Endometrium (tissue), 2 donors: ENCODE results near the gene NR4A3.

Experiments
- FAIRE-seq: peaks from 2 replicates; lab custom pipeline; 2012; peaks lifted over from hg19 to GRCh38; lab: Jason Lieb, UNC
- donor health status: control.
- donor health status: control.

The NR4A3 gene

DNA sequence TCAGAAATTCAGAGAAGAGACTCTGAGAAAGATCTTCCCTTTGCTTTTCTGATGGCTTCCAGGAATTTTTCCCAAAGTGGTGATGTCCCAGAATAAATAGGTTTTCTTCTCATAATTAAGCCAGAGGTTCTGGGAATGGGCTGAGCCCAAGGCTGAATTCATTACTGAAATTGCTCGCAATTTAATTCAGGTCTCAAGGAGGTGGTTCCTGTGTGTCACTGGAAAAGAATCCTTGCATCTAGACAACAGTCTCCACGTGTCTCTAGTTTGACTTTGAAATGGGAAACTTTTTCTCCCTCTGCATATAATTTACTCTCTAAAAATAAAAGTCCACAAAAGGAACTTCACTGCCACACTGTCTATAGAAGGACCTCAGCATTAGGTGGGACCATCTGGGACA lies 57.0 kb downstream of the NR4A3 start:
- no peak for FAIRE-seq

DNA sequence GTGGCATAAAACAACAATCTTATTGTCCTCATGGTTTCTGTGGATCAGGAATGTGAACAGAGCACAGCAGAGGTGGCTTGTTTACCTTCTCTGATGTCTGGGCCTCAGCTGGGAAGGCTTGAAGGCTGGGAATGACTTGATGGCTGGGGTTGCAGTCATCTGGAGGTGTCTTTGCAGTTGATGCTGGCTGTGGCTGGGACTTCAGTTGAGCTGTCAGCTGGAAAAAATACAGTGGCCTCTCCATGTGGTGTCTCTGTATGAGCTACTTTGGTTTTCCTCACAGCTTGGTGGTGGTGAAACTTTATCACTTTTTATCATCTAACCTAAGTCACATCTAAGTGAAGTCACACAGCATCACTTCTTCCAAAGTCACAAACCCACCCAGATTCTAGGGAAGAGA lies 60.1 kb downstream of the NR4A3 start:
- FAIRE-seq, result no peak

DNA sequence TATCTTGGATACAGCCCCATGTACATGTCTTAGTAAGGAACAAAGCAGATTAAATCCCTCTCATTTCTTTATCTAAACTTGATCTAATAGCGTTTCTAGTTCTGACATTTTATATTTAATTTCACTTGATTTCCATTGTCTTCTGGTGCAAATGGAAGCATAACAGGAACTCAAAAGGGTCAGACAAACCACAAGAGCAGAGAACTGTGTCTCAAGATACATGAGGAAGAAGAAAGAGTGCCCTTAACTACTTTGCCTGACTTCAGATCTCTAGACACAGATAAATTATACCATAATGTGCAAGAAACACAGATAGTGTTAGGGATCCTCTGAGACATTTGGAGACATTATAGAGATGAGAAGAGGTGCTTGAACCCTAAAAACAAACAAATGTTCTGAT lies 64.1 kb downstream of the NR4A3 start:
- no peak for FAIRE-seq

DNA sequence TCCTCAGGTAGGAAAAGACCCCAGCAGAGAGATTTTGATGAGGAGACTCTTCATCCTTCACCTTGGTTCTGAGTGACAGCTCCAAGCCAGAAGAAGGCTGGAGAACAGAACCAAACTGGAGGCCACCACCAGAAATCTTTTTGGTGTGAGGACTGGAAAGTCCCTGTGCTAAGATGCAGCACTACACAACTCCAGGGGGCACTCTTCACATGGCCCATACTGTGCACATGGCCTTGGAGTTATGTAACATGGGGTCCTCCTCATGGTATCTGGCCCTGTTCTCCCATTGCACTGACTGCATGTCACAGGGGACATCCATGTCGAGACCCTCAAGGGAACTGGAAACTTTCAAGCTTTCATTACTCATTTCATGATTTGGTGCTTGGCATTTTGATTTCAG lies 67.4 kb downstream of the NR4A3 start:
- no peak for FAIRE-seq

DNA sequence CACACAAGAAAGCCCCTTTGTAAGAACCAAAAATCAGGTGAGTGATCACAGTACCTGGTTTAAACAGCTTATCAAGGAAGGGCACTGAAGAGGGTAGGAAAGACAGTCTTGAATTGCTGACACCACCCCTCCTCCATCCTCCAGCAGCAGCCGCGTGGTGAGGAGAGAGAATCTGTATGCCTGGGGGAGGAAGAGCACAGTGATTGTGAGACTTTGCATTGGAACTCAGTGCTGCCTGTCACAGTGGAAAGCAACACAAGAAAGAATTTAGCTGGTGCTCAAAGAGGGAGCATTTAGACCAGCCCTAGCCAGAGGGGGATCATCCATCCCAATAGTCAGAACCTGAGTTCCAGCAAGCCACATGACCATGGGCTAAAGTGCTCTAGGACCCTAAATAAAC lies 73.1 kb downstream of the NR4A3 start:
- FAIRE-seq, result no peak

DNA sequence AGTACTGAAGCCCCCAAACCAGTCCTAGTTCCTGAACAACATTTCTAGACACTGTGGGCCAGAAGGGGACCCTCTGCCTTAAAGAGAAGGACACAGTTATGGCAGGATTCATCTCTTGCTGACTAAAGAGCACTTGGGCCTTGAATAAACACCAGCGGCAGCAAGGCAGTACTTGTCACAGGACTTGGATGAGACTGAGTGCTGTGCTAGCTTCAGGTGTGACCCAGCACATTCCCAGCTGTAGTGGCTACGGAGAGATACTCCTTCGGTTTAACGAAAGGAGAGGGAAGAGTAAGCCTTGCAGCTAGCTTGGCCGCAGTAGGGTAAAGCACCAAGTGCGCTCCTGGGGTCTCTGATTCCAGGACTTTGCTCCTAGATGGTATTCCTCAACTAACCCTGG lies 73.8 kb downstream of the NR4A3 start:
- no peak for FAIRE-seq

DNA sequence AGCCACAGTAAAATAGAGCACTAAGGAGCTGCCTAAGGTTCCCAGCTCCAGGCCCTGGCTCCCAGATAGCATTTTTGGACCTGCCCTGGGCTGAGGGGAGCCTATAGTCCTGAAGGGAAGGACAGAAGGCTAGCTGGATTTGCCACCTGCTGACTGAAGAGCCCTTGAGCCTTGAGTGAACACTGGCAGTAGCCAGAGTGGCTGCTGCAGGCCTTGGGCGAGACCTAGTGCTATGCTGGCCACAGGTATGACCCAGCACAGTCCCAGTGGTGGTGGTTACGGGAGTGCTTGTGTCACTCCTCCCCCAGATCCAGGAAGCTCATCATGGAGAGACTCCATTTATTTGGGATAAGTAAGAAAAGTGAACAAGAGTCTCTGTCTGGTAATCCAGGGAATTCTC lies 74.4 kb downstream of the NR4A3 start:
- FAIRE-seq, result no peak

DNA sequence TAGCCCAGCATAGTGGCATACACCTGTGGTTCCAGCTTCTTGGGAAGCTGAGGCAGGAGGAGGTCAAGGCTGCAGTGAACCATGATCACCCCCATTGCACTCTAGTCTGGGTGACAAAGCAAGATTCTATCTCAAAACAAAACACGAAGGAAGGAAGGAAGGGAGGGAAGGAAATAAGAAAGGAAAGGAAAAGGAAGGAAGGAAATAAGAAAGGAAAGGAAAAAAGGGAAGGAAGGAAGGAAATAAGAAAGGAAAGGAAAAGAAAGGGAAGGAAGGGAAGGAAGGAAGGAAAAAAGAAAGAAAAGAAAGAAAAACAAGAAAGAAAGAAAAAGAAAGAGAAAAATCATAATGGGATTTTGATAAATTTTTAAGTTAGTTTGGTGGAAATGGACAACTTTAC lies 81.7 kb downstream of the NR4A3 start:
- no peak for FAIRE-seq

DNA sequence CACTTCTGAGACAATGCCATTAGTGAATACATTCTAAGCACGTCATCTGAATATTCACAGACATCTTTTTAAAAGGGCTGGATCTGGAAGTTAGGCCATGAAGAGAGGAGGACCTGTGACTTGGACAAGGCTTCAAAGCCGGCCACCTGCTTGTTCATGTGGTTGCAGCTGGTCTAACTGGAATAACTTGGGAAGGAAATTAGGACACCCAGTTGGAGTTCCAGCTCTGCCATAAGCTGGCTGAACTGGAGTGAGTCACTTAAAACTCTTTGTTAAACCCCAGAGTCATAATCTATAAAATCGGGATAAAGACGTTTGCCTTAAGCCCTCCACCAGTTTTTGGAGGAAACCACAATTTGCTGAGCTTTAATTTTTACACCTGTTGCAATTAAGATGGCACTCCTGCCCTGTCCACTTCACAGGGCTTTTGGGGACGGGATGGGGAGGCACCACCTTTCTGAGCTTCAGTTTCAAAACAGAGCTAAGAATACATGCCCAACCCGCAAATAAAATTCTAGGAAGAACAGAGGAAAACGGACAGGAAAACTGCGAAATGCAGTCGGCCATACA lies 84.2 kb downstream of the NR4A3 start:
- FAIRE-seq, result no peak

DNA sequence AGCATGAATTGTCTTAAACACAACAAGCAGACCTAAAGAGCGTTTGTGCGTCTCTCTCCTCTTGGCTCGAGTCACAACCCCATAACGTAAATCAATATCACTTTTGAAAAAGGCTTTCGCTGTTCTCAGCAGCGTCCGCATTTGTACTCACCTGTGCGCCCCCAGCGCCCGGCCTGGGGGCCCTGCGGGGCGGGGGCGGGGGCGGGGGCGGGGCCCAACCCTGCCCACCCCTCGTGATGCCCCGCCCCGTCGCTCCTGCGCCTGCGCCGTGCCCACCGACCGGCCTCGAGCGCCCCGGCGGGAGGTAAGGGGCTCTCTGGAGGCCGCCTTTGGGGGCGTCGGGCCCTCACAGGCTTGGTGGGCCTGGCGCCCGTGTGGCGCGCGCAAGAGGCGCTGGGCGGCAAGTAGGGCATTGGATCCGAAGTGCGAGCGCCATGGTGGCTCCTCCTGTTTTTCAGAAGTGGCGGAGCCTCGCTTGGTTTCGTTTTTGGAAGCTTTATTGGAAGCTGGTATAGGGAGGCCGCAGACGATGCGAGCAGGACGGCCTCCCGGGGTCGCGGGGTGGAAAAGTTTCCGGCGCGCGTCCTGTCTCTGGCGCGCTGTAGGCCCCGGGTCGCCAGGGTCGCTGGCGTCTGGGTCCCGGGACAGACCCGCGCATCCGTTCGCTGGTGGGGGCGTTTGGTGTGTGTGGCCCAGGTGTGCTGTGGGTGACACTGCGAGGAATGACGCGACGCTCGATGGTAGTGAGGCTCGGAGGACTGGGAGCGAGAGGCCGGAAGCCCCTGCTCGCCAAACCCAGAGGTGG lies 84.9 kb downstream of the NR4A3 start, which contains the start of gene STX17:
Gene STX17 (plus strand): TSS at position 252 of the 805 bp plus-strand sequence. CDS start 8,586 bp downstream, outside the sequence.
- no peak for FAIRE-seq

DNA sequence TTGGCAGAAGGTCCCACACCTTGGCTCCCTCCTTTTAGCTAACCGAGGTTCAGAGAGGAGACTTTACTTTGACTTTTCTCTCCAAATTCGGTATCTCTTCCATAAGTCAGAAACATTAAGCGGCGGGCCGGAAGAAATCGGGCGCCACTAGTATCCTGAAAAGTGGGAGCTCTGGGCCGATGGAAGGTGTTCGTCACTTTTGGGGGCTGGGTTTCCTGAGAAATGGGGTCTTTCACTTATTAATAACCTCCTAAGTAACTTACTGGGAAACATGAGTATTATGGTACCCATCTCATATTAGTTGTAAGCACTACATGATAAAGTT lies 85.5 kb downstream of the NR4A3 start:
- no peak for FAIRE-seq

DNA sequence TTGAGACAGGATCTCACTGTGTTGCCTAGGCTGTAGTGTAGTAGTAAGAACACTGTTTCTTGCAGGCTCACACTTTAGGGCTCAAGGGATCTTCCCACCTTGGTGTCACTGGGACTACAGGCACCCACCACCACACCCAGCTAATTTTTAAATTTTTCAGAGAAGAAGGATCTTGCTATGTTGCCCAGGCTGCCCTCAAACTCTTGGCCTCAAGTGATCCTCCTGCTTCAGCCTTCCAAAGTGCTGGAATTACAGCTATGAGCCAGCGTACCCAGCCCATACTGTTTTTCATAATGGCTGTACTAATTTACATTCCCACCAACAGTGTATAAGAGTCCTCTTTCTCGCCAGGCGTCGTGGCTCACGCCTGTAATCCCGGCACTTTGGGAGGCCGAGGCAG lies 89.9 kb downstream of the NR4A3 start:
- no peak for FAIRE-seq
